NOMO-1 treated with dmso at 0.1 percent for 144 hours (cell line): Measurements from ENCODE around the gene SORCS2.

Experiments
- DNase-seq: peaks from one replicate; lab custom pipeline; 2025; ENCODE audit not compliant: unreplicated experiment; lab: John Stamatoyannopoulos, UW

SORCS2 gene

DNA sequence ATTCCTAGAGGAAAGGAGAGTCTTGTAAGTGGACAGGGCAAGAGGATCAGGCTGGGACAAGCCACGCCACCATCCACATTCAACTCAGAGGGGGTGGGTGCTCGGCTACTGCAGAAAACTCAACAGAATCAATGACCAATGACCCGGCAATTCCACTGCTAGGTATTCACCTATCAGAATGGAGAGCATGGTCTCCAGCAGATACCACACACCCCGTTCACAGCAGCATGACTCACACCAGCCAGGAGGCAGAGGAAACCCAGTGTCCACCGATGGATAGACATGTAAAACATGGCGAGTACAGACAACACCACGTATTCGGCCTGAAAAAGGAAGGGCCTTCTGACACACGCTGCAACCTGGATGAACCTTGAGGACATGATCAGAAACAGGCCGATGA, 571.5 kb downstream of the SORCS2 start:
- DNase-seq, result no peak

DNA sequence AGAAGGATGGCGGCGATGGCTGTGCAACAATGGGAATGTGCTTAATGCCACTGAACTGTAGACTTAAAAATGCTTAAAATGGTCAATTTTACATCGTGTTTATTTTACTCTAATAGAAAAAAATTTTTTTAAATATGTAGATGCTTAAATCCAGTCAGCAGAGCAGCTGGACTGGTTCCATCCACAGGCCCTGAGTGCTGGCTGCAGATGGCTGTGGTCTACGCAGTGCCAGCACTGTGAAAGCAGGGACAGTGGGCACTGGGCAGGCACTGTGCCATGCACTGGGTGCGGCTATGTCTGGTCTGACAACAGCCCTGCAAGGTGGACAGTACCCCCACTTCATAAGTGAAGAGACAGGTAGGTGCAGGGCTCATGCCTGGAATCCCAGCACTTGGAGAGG, 572.1 kb downstream of the SORCS2 start:
- no peak for DNase-seq

DNA sequence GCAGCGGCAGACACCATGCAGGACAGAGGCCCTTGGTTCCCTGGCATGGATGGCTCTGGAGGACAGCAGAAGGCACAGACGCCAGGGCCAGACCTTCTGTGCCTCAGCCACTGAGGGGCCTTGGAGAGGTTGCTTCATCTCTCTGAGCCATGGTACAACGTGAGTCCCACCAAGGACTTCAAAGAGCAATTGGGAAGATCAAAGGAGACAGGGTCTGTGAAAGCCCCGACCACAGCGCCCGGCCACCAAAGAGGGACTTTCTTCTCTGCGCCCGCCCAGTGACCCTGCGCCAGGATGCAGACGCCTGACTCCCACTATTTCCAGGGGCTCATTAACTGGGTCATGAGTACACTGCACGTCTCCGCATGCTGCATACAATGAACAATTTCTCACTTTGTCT, 573.3 kb downstream of the SORCS2 start:
- DNase-seq, result no peak

GRCh38 chr4:7766086-7766485, 573.7 kb downstream of the SORCS2 start:
- no peak for DNase-seq

DNA sequence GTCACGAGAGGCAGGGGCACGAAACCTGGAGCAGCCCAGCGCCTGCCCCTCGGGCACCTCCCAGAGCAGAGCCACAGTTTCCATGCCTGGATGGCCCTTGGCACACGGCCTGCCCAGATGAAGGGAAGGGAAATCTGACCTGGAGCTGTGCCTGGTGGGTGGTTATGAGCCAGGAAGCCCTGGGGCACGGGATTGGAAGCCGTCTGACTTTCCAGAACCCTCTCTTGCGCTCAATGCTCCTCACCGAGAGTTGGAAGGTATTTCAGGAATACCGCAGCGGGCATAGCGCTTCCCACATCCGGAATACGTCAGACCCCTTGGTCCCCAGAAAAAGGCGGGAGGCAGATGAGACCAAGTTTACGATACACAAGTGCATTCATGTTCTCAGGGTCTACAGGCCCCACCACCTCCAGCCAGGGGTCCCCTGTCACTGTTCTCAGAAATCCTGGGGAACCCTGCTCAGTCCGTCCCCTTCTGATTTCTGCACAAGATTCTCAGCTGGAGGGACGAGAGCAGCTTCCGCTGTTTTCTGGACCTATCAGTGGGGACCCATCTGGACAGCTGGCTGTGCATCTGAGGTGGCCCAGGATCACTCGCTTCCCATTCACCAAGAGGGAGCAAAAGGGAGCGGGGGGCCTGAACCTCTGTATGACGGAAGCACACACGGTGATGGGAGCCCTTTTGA, 574.5 kb downstream of the SORCS2 start:
- DNase-seq, result no peak

GRCh38 chr4:7767526-7767925, 575.2 kb downstream of the SORCS2 start:
- no peak for DNase-seq

GRCh38 chr4:7767966-7768365, 575.6 kb downstream of the SORCS2 start:
- DNase-seq, result no peak

DNA sequence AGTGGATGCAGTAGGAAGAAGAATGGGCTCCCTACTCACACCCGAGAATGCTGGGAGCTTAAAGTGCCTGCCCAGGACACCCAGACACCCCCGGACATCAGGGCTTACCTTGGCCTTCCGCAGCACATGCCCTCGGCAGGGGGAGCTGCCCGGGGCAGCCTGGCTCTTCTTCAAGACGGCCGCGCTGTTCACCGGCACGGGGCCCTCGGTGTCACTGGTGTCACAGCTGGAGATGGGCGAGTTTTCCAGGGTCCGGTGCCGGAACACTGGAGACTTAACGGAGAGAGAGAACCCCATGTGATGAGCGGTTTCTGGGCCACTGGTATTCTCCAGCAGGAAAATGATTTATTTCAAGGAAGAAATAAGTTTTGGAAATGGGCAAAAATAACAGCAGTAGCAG, 576.4 kb downstream of the SORCS2 start:
- DNase-seq, result no peak

DNA sequence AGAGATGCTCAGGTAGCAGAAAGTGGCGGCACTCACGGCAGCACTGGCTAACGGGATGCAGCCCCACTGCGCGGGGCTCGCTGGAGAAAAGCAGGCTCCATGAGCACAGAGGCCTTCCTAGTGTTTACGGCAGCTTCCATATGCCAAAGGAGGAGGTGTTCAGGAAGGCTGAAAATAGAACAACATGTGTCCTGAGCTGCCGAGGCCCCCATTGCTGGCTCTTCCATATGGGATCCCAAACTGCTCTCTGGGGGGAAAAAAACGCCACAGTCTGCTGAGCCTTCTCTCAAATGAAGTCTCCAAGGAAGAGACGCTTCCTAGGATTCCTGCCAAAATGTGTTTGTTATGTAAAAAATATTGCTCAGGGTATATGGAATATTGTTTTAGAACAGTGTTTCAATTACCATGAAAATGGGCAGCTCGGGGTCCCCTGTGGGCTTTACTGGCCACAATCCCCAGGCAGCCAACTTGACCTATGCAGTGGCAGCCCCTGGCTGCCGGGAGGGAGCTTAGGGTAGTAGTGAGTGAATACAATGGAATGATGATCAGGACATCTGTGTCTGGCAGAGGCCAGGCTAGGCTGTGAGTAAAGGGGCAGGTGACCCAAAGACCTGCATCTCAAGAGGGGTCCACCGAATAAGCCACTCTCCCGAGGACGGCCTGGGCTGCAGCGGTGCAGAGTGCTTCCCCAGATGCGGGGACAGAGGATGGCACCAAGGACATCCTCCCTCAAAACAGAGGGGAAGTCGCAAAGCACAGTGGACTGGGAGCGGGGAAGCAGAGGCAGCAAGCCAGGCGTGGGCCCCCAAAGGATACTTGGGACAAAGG, 577.3 kb downstream of the SORCS2 start:
- no peak for DNase-seq

GRCh38 chr4:7770224-7771050, 578.1 kb downstream of the SORCS2 start:
- DNase-seq, result no peak

DNA sequence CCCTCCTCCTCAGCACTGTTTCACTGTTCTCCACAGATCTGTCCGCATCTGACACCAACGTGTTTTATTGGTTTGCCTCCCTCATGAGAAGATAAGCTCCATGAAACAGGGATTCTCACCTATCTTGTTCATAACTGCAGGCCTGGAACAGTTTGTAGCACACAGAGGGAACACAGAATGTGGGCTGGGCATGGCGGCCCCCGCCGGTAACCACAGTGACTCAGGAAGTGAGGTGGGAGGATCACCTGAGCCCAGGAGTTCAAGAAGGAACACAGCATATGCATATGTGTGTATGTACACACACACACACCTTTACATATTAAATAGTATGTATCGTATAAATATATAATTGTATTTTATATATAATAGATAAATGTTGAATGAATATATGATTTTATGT, 578.7 kb downstream of the SORCS2 start:
- no peak for DNase-seq

DNA sequence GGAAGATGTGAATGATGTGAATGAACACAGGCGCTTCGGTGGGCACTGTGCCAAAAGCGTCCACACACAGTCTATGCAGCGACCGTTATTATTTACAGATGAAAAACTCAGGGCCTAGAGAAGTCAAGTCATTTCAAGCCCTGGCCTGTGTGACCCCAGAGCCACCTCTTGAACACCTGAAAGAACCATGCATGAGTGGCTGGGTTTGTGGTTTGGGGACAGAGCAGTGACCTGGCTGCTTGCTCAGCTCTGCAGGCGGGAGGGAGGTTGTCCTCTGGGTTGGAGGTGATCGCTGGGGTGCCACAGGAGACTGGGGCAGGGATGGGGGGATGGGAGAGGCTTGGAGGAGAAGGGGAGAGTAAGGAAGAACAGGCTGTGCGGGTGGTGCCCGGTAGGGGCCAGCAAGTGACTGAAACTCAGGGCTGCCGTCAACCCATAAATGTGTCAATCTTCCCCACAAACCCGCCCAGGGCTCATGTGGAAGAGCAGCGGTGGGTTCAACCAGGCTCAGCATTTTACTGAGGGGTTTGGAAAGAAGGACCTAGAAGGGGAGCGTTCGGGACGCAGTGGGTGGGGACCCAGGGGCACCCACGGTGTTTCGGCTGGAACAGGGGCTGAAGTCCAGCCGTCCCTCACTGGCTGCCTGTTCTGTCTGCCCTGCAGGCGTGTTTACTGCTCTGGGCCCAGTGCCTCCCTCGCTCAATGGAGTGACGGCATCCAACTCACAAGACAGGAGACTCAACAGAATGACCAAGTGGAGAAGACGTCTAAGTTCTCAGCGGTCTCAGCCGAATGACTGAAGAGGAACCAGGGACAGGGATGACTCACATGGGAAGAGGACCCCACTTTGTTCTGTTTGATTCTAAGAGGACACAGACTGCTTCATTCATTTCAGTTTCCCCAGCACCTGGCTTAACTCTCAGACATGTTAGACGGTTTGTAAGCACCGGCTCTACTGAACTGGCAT, 579.5 kb downstream of the SORCS2 start:
- DNase-seq, result no peak

DNA sequence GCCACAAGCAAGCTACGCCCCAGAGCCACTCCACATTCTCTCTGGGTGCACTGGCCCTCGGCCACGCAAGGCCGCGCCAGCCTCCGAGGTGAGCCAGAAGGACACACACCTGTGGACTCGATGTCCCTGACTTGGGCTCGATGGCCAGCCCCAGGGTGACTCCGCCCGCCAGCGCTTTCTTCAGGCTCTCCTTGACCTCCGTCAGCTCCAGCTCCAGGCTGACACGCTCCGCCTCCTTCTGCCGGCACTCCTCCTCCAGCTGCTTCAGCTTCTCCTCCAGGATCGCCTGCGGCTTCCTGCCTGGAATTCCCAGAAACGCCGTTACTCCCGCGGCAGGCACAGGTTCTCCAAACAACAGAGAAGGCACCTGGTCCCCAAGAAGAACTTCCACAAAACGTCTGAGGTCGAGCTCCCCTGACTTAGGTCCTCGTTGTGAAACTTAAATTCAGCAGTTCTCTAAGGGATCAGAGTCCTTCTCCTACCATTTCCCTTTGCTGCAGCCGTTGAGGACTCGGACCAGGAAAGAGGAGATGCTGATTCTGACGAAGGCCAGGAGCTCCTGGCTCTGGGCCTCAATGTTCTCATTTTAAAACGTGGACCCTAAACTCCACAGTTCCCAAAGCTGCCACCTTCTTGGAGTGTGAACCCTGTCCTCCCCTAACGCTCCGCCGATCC, 580.5 kb downstream of the SORCS2 start:
- DNase-seq, result no peak

- no peak for DNase-seq
Measured at GRCh38 chr4:7773401-7774180, 581.3 kb downstream of the SORCS2 start.

DNA sequence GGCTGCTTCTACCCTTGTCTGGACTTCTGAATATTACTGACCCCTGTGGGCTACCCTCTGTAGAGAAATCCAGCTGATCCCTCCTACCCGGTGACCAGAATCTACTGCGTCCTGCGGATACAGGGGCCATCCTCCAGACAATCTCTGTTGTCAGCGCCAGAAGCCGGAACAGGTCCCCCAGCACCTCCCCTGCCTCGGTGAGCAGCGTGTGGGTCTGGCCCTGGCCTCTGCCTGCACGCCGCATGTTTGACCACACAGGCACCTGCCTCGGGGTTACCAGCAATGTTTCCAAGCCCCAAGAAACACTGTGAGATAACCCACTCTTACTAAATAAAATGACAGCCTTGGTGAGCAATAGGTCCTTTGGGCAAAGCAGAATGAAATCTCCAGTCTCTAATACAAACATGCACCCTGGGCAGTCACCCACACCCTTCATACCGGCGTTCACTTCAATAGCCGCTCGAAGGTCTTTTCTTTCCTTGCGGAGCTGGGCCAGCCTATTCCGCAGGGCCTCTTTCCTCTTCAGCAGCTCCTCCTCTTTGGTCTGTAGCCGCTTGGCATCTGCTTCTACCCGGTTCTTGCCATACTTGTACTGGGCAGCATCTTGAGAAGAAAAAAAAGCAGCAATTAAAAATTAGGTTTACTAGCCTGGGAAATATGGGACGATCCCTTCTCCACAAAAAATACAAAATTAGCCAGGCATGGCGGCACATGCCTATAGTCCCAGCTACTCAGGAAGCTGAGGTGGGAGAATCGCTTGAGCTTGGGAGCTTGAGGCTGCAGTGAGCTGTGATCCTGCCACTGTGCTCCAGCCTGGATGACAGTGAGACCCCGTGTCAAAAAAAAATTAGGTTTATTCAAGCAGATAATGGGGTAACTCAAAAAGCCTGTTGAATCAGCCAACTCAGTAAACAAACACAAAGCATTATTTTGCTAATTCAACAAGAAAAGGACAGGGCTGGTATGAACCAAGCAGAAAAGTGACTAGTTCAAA, 582.3 kb downstream of the SORCS2 start:
- no peak for DNase-seq

- no peak for DNase-seq
Measured at GRCh38 chr4:7775396-7775795, 583.1 kb downstream of the SORCS2 start.

- DNase-seq, result no peak
Measured at GRCh38 chr4:7777017-7777710, 584.8 kb downstream of the SORCS2 start.
